Melanocyte of skin (primary cell): Measurements from ENCODE around the gene TDRD1. TPM values are rescaled to one million over a fixed set of nuclear protein-coding genes. Genes with fewer than 3 reads are reported as not detected.

Experiments
- small RNA-seq, 2 donors: library from RNA; depleted of rRNA; stranded (forward); fragments of <200 nt; gene quantifications; one replicate each; pipeline ENCODE3, GENCODE V24; 2012
- total RNA-seq, 2 donors: library from RNA; depleted of rRNA; stranded (reverse); fragments of >200 nt; gene quantifications; 2 replicates each; pipeline ENCODE4 v1.2.3, GENCODE V29; 2012

TDRD1 gene, protein sequence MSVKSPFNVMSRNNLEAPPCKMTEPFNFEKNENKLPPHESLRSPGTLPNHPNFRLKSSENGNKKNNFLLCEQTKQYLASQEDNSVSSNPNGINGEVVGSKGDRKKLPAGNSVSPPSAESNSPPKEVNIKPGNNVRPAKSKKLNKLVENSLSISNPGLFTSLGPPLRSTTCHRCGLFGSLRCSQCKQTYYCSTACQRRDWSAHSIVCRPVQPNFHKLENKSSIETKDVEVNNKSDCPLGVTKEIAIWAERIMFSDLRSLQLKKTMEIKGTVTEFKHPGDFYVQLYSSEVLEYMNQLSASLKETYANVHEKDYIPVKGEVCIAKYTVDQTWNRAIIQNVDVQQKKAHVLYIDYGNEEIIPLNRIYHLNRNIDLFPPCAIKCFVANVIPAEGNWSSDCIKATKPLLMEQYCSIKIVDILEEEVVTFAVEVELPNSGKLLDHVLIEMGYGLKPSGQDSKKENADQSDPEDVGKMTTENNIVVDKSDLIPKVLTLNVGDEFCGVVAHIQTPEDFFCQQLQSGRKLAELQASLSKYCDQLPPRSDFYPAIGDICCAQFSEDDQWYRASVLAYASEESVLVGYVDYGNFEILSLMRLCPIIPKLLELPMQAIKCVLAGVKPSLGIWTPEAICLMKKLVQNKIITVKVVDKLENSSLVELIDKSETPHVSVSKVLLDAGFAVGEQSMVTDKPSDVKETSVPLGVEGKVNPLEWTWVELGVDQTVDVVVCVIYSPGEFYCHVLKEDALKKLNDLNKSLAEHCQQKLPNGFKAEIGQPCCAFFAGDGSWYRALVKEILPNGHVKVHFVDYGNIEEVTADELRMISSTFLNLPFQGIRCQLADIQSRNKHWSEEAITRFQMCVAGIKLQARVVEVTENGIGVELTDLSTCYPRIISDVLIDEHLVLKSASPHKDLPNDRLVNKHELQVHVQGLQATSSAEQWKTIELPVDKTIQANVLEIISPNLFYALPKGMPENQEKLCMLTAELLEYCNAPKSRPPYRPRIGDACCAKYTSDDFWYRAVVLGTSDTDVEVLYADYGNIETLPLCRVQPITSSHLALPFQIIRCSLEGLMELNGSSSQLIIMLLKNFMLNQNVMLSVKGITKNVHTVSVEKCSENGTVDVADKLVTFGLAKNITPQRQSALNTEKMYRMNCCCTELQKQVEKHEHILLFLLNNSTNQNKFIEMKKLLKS
- 1 to 10 TPM in 1 of 2 donors, not detected in 1; 1.0 TPM for total RNA-seq

GRCh38 chr10:114179148-114179547, at the start of gene TDRD1:
Gene TDRD1, plus strand, starts transcription at chr10:114179353. Its CDS starts 8,479 bp downstream, at chr10:114187832.

GRCh38 chr10:114173921-114174694, 5.0 kb upstream of the TDRD1 start, which contains the start of gene CCDC186:
Gene CCDC186, minus strand, starts transcription at chr10:114174203. Its CDS starts 10,935 bp downstream, at chr10:114163268.

GRCh38 chr10:114239117-114239993, 60.2 kb downstream of the TDRD1 start, which contains the start of gene VWA2:
Gene VWA2, plus strand, starts transcription at chr10:114239254. Its CDS starts 9,460 bp downstream, at chr10:114248714.

Small RNA genes lying within 50 kb of the gene (small RNA-seq; reads per million reads assigned to genes)
- gene RF02277: 0 reads per million in 2 donors

Other genes with a start within 250 kb of the TDRD1 start
- gene ADRB1, start 135.5 kb upstream of the TDRD1 start, total RNA-seq: not detected
- 1 to 10 TPM; 4.7 to 9.6 TPM for gene CCDC186, start 5.2 kb upstream of the TDRD1 start, total RNA-seq
- gene VWA2, start 59.9 kb downstream of the TDRD1 start, total RNA-seq: not detected
- 1 to 10 TPM in 1 of 2 donors, under 1 TPM in 1; 0.69 to 1.3 TPM for gene AFAP1L2, start 225.1 kb downstream of the TDRD1 start, total RNA-seq